ENCODE data around the gene MSH5. TPM values are rescaled to one million over a fixed set of nuclear protein-coding genes. Genes with fewer than 3 reads are reported as not detected.
A peak's percentile ranks its signal among the peaks of the same experiment; 100 is the strongest.

The MSH5 gene
- total RNA-seq, 1 donor from 2014 or later = 9.6 TPM

- no peak for DNase-seq
These were observed 21.5 kb downstream of the MSH5 start for GRCh38 chr6:31761343-31761742.

DNA sequence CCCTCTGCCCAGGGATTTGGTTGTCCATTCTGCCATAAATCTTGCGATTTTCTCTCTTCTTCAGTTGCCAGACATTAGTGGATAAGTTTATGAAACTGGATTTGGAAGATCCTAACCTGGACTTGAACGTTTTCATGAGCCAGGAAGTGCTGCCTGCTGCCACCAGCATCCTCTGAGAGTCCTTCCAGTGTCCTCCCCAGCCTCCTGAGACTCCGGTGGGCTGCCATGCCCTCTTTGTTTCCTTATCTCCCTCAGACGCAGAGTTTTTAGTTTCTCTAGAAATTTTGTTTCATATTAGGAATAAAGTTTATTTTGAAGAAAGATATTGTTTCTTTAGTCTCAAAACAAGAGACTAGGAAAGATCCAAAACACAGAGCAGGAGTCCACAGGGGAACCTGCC, 22.6 kb downstream of the MSH5 start, which contains the start of gene SAPCD1:
Gene SAPCD1, plus strand, starts transcription at position 301 of the 400 bp plus-strand sequence. CDS start 399 bp downstream, outside the sequence.
- no peak for DNase-seq

DNA sequence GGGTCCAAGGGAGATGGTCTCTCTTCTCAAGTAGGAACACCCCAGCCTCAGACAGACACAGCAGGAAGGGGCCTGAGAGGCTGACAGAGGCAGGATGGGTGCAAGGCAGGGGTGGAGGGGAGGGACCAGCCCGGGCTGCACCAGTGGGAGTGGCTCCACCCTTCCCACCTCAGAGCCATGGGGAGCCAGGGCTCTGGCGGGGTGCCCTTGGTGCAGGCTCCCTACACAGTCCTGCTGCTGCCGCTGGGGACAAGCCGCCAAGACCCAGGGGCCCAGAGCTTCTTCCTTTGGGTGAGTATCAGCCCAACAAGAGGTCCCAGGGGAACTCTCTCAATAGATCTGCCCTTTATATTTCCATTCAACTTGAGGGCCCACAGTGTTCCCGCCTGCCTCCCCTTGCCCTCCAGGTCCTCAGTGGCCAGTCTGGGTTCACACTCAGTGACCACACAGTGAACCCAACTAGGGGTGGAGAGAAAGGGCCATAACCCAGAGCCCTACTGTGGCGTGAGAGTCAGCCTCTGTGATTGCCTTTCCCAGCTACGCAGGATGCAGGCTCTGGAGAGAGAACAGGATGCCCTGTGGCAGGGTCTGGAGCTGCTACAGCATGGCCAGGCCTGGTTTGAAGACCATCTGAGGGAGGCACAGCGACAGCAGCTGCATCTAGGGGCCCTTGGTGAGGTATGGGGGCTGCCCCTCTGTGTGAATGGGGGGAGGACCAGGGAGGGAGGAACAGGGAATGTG, 23.2 kb downstream of the MSH5 start:
- no peak for DNase-seq

- peak; percentile 66 for DNase-seq
These were observed 23.8 kb downstream of the MSH5 start for GRCh38 chr6:31763619-31763940.

DNA sequence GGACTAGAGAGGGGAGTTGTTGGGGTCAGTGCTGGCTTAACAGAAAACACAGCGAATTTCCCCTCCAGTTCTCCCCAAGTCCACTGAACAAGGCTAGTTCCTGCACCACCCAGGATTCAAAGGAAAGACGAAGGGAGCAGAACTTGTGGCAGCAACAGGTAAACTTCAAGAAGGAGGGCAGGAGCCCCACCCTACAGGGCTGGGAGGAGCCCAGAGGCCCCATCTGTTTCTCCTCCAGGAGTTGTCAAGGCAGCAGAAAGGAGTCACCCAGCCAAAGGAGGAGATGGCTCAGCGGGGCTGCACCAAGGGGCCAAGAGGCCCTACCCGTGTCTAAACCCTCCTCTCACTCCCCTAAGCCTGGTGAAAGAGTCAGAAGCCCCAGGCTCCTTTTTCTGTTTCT, 24.4 kb downstream of the MSH5 start:
- DNase-seq = no peak

GRCh38 chr6:31765559-31765909, 25.7 kb downstream of the MSH5 start:
- DNase-seq = no peak

GRCh38 chr6:31765910-31766794, 26.3 kb downstream of the MSH5 start:
- no peak for DNase-seq

GRCh38 chr6:31767096-31767645, 27.4 kb downstream of the MSH5 start:
- no peak for DNase-seq

DNA sequence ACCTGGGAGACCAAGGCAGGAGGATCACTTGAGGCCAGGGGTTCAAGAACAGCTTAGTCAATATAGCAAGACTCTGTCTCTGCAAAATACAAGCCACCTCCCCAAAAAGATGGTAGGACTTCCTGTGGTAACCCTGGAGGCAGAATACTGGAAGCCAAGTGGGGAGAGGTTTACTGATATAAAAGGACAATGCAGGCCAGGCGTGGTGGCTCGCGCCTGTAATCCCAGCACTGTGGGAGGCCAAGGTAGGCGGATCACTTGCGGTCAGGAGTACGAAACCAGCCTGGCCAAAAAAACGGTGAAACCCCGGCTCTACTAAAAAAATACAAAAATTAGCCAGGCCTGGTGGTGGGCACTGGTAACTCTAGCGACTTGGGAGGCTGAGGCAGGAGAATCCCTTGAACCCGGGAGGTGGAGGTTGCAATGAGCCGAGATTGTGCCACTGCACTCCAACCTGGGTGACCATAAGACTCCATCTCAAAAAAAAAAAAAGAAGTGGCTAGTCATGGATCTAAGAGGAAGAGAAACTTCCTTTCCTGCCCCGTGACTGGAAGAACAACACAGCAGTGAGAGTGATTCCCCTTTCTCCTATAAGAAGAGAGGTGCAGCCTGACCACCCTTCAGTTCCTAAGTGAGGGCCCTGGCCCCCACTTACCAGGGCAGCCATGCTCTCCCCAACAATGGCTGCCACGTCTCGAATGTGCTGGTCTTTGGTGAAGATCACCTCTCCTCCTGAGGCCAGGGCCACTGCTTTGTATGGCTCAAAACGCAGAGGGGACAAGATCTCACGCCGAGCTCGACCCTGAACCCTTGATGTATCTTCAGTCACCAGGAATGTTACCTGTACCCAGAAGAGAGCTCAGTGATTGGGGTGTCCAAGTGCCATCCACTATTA, 28.8 kb downstream of the MSH5 start:
- DNase-seq = no peak

GRCh38 chr6:31769684-31770371, 30.0 kb downstream of the MSH5 start:
- DNase-seq = peak; percentile 31

DNA sequence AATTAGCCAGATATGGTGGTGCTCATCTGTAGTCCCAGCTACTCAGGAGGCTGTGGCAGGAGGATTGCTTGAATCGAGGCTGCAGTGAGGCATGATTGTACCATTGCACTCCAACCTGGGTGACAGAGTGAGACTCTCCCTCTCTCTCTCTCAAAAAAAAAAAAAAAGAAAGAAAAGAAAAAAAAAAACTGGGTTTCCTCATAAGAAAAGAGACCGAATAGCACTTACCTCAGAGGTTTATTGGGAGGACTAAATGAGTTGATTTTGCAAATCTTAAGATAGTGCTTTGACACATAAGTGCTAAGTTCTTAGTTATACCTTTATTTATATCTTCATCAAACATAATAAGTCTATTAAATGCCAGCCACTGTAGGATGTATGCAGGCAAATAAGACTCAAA, 31.1 kb downstream of the MSH5 start:
- DNase-seq = no peak

DNA sequence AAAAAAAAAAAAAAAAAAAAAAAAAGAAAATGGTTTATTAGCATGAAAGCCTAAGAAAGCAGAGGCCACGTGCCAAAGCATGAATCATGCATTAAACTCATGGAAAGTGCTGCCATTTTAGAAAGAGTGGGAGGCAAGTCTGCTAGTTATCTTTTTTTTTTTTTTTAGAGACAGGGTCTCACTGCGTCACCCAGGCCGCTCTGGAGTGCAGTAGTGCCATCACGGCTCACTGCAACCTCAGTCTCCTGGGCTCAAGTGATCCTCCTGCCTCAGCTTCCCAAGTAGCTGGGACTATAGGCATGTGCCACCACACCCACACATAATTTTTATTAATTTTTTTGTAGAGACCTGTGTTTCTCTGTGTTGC, 32.2 kb downstream of the MSH5 start:
- peak; percentile 36 for DNase-seq

DNA sequence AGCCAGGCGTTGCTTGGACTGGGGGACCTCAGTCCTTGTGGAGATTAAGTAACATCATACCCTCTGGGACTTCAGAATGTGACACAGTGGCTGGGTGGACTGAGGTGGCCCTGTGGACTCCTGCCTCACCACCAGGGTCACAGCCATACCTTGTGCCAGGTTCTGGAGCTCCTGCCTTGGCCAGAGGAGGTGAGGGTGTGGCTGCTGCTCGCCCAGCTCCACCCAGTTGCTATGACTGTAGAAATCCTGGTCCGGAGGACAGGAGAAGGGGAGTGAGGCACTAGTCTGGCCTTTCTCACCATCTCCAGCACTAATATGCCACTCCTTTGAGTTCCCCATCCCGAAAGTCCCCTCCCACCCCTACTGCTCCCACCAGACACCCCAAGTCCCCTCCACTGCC, 35.4 kb downstream of the MSH5 start:
- DNase-seq = no peak

GRCh38 chr6:31775633-31776484, 36.1 kb downstream of the MSH5 start:
- no peak for DNase-seq

- no peak for DNase-seq
These were observed 36.7 kb downstream of the MSH5 start for GRCh38 chr6:31776485-31776988.

DNA sequence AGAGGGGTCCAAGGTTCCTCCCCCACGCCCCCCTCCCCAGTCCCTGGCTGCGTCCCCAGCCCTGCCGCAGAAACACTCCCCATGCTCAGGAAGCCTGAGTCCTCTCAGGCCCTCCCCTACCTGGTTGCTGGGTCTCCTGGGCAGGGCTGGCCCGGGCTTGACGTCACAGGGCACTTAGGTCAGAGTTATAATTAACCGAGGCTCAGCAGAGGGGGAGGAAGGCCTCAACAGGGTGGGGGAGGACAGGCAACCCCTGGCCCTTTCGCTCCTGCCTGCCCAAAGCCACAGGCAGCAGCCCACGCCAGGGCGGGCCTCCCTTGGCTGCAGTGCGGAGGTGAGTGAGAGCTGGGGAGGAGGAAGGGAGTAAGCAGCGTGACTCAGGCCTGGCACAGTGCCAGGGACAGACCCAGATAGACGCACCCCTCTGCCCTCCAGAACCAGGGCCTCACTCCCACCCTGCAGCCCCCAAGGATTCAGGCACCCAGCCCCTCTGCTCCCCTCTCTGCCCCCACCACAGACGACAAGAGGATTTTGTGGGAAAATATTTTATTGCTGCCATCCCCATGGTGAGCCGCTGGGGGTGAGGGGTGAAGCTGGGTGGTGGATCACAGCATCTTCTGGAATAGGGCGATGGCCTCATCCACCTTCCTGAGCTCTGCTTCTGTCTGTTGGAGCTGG, 37.3 kb downstream of the MSH5 start, which contains the start of gene VWA7:
Gene VWA7, minus strand, starts transcription at position 340 of the 678 bp plus-strand sequence. CDS start 549 bp downstream, outside the sequence.
- DNase-seq = peak; percentile 65

- no peak for DNase-seq
These were observed 37.9 kb downstream of the MSH5 start for GRCh38 chr6:31777667-31778050.

- DNase-seq = no peak
These were observed 38.4 kb downstream of the MSH5 start for GRCh38 chr6:31778193-31778592.

DNA sequence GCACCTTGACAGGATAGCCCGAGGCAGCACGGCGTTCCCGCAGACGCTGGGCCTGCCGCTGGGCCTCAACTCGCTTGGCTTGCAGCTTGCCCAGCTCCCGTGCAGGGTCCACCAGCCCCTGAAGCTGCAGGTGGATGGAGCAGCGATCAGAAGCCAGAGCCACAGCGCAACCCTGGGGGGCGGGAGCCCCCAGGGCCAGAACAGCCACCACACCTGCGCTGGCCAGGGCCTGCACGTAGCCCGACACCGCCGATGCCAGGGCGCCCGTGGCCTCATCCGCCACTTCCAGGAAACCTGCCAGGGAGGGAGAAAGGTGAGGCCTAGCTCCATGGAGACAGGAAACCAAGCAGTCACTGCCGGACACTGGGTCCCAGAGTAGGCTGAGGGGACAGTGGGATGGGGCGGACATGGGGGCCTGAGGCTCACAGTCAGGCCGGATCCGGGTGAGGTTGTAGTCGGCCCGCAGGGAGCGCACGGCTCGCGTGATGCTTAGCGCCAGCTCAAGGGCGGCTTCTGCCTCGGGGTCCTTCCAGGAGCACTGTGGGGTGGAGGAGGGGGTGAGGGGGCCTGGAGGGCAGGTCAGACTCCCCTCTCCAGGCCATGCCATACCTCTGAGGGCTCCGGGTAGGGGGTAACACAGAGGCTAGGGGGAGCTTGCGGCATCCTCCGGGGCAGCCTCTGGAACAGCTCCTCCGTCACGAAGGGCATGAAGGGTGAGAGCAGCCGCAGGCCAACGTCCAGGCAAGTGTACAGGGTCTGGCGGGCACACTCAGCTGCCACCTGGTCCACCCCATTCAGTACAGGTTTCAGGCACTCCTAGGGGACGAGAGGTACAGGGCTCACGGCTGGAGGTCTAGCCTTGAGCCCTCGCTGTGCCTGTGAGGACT, 39.4 kb downstream of the MSH5 start:
- no peak for DNase-seq
